ENCODE results near the gene TNFRSF1A.

TNFRSF1A gene

GRCh38 chr12:6341417-6342139 is at the start of gene TNFRSF1A:
TSS of gene TNFRSF1A (minus strand) at chr12:6342076. CDS start at chr12:6341814, 262 bp downstream.
- DNase-seq (ENCODE audit: low read depth in 2 of 2, low spot score in 1 of 2): no peak

- DNase-seq (ENCODE audit: low read depth in 2 of 2, low spot score in 1 of 2): no peak
Observed at GRCh38 chr12:6391013-6391412, 49.1 kb upstream of the TNFRSF1A start.

- DNase-seq (ENCODE audit: low read depth in 2 of 2, low spot score in 1 of 2): no peak
Observed at GRCh38 chr12:6390084-6390799, 48.4 kb upstream of the TNFRSF1A start.

- no peak for DNase-seq (ENCODE audit: low read depth in 2 of 2, low spot score in 1 of 2)
Observed at GRCh38 chr12:6387541-6387940, 45.7 kb upstream of the TNFRSF1A start.

- no peak for DNase-seq (ENCODE audit: low read depth in 2 of 2, low spot score in 1 of 2)
Observed at GRCh38 chr12:6386491-6386890, 44.6 kb upstream of the TNFRSF1A start.

- no peak for DNase-seq (ENCODE audit: low read depth in 2 of 2, low spot score in 1 of 2)
Observed at GRCh38 chr12:6386038-6386437, 44.2 kb upstream of the TNFRSF1A start.

GRCh38 chr12:6384499-6385436 is 42.9 kb upstream of the TNFRSF1A start:
- no peak for DNase-seq (ENCODE audit: low read depth in 2 of 2, low spot score in 1 of 2)

- DNase-seq (ENCODE audit: low read depth in 2 of 2, low spot score in 1 of 2): peak in 1 of 2 donors; percentile 9
Observed at GRCh38 chr12:6383572-6384498, 42.0 kb upstream of the TNFRSF1A start, which contains the start of gene LTBR. TSS of gene LTBR (plus strand) at chr12:6384162. CDS start at chr12:6384359, 197 bp downstream.

- DNase-seq (ENCODE audit: low read depth in 2 of 2, low spot score in 1 of 2): no peak
Observed at GRCh38 chr12:6382982-6383381, 41.1 kb upstream of the TNFRSF1A start.

- no peak for DNase-seq (ENCODE audit: low read depth in 2 of 2, low spot score in 1 of 2)
Observed at GRCh38 chr12:6382371-6382770, 40.5 kb upstream of the TNFRSF1A start.

- DNase-seq (ENCODE audit: low read depth in 2 of 2, low spot score in 1 of 2): no peak
Observed at GRCh38 chr12:6380141-6381121, 38.6 kb upstream of the TNFRSF1A start.

- DNase-seq (ENCODE audit: low read depth in 2 of 2, low spot score in 1 of 2): no peak
Observed at GRCh38 chr12:6378709-6379472, 37.0 kb upstream of the TNFRSF1A start.

- no peak for DNase-seq (ENCODE audit: low read depth in 2 of 2, low spot score in 1 of 2)
Observed at GRCh38 chr12:6377667-6377994, 35.8 kb upstream of the TNFRSF1A start.

GRCh38 chr12:6376870-6377666 is 35.2 kb upstream of the TNFRSF1A start:
- no peak for DNase-seq (ENCODE audit: low read depth in 2 of 2, low spot score in 1 of 2)

GRCh38 chr12:6376079-6376869 is 34.4 kb upstream of the TNFRSF1A start:
- no peak for DNase-seq (ENCODE audit: low read depth in 2 of 2, low spot score in 1 of 2)

- DNase-seq (ENCODE audit: low read depth in 2 of 2, low spot score in 1 of 2): no peak
Observed at GRCh38 chr12:6375269-6376078, 33.6 kb upstream of the TNFRSF1A start, which contains the start of gene SCNN1A. TSS of gene SCNN1A (minus strand) at chr12:6375563. CDS start at chr12:6374783, 780 bp downstream.

Measured in stimulated activated CD8-positive, alpha-beta memory T cell treated with anti-CD3 and anti-CD28 coated beads, Interleukin-4, amount 100 ng/mL, for 4 hours (primary cell).